Inferior parietal cortex (tissue), 1 donor: ENCODE results near the gene MKRN2OS.

Experiments used
- DNase-seq: peaks from one replicate; pipeline ENCODE4 v3.0.0-alpha.2; 2016; ENCODE audit errors: extremely low spot score

The MKRN2OS gene

GRCh38 chr3:12513694-12514446, 31.4 kb downstream of the MKRN2OS start:
- no peak for DNase-seq

GRCh38 chr3:12512534-12513118, 32.7 kb downstream of the MKRN2OS start:
- no peak for DNase-seq

GRCh38 chr3:12509466-12509865, 35.8 kb downstream of the MKRN2OS start:
- DNase-seq: no peak

DNA sequence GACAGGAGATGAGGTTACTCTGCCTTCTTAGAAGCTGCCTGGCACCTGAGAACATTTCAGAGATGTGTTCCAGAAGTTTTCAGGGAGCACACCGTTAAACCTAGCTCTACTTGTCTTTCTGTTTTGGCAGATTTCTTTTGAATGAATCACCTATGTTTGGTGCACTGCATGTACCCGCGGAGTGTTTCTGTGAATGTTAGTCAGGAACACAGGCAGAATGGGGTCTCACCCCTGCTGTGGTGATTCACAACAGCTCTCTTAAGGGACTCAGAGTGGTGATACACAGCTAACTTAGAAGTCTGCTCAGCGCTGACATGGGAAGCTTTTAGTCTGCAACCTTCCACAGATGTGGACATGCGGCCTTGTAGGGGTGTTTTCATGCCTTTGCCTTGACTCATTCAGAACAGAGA, 37.0 kb downstream of the MKRN2OS start:
- no peak for DNase-seq

- DNase-seq: no peak
Observed at GRCh38 chr3:12507591-12508281, 37.6 kb downstream of the MKRN2OS start.

DNA sequence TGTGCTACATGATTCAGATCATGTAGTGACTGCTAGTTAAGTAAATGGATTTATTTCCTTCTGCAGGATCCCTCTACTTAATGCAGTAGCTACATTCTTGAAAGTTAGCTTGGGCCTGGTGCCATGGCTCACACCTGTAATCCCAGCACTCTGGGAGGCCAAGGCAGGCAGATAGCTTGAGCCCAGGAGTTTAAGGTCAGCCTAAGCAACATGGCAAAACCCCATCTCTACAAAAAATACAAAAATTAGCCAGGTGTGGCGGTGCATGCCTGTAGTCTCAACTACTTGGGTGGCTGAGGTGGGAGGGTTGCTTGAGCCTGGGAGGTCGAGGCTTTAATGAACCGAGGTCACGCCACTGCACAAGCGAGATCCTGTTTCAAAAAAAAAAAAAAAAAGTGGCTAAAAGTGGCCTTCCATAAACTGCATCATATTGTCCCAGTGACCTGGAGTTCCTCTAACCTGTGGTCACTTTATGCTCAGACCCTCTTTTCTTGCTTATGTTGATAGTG, 39.0 kb downstream of the MKRN2OS start:
- no peak for DNase-seq

DNA sequence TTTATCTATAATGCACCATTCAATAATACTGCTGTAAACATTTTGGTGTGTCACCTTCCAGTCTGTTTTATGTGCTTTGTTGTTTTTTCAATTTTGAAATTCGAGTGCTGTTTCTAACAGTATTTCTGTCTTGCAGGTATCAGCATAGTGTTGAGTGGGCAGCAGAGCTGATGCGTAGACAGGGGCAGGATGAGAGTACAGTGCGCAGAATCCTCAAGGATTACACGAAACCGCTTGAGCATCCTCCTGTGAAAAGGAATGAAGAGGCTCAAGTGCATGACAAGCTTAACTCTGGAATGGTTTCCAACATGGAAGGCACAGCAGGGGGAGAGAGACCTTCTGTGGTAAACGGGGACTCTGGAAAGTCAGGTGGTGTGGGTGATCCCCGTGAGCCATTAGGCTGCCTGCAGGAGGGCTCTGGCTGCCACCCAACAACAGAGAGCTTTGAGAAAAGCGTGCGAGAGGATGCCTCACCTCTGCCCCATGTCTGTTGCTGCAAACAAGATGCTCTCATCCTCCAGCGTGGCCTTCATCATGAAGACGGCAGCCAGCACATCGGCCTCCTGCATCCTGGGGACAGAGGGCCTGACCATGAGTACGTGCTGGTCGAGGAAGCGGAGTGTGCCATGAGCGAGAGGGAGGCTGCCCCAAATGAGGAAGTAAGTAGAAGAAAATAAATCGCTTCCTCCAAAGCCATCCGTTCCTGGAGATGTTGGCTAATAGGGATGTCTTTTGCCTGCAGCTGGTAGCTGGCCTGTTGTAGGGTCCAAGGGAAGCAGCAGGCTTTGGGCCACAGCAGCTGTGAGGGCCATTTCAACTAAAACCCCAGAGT, 42.0 kb downstream of the MKRN2OS start:
- no peak for DNase-seq

DNA sequence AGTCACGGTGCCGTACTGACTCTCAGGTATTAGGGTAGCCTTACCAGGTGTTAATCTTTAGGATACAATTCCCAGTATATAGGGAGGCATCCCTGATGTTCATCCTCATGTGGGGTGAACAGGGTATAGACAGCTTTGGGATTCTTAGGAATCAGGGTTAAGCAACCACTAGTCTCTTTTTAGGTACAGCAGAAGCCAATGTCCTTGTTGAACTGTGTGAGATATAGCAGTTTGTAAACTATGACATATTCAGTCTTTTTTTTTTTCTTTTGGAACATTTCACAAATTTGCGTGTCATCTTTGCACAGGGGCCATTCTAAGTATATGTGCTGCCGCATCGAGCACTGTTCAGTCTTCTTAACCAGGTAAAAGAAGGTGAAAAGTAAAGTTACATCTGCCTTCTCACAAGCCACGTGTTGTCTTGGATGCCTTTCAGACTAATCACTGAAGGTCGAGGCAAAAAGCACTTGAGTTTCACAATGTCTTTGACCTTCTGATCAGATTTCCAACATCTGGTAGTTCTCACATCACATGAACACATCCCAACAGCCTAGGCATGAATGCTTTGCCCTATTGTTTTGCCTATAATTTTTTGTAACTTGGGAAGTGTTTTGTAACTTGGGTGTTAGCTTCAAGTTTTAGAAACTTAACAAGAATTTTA, 43.8 kb downstream of the MKRN2OS start:
- DNase-seq: no peak

GRCh38 chr3:12499474-12499873, 45.8 kb downstream of the MKRN2OS start:
- DNase-seq: no peak

GRCh38 chr3:12496453-12496761, 48.9 kb downstream of the MKRN2OS start:
- no peak for DNase-seq

DNA sequence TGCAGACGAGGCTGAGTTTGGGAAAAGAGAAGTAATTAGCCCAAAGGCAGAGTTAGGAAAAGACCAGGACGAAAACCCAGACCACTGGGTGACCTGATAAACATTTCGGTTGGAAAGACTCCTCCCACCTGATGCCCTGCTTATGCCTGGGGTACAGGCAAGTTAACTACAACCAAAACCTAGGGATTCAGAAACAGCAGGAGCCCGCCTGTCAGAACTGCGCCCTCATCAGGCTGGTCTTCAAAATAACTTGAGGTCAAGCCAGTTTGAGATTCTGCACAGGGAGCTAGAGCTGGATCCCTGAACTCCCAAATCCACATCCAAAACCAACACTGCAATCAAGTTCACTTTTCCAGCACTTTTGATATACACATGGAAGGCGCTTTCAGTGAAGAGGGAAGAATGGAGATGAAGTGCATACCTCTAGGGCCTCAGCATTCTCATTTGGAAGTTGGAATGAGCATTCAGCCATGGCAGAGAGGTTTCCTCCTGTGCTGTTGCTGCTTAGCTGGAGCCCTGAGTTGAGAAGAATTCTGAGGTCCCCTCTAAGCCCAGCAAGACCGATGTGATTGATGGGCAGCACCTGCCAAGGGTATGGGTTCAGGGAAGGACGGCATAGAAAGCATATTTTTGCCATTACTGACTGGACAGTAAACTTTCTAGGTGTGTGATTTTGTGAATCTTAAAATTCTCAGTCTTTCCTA, 49.4 kb downstream of the MKRN2OS start:
- no peak for DNase-seq

- DNase-seq: no peak
Observed at GRCh38 chr3:12490547-12490946, 54.8 kb downstream of the MKRN2OS start.

DNA sequence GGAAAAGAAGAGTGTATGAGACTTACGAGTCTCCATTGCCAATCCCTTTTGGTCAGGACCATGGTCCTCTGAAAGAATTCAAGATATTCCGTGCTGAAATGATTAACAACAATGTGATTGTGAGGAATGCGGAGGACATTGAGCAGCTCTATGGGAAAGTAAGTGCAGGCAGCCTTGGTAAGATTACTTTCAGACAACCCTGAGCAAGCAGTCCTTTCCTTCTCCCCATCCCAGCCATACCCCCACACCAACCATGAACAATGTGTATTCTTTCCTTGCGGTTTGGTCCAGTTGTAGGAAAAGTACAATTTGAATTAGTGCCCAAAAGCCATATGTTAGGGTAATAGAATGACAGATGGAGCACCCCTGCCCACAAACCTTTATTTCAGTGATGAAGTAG, 55.5 kb downstream of the MKRN2OS start:
- DNase-seq: no peak
